Stimulated activated memory B cell treated with anti-CD40 and anti-IgM and Interleukin-4, amounts not matched to agents 10 μg/mL and 1 μg/mL and 100 μg/mL, for 72 hours (primary cell): ENCODE data around the gene DHH.

Source experiments
- ATAC-seq: fragments of 150-1000 bp; cut with Tn5 transposase; 2 replicates; pipeline ENCODE4 v1.10.0; 2021
- H3K27ac Mint-ChIP-seq: one replicate; pipeline ENCODE4 v1.8.0; 2022; ENCODE audit warnings: mild to moderate bottlenecking, mixed read lengths
- H3K27me3 Mint-ChIP-seq: one replicate; pipeline ENCODE4 v1.8.0; 2022; ENCODE audit warnings: mixed read lengths
- H3K36me3 Mint-ChIP-seq: one replicate; pipeline ENCODE4 v1.8.0; 2022; ENCODE audit warnings: mixed read lengths
- H3K4me1 Mint-ChIP-seq: one replicate; pipeline ENCODE4 v1.8.0; 2022; ENCODE audit warnings: mixed read lengths
- H3K4me3 Mint-ChIP-seq: one replicate; pipeline ENCODE4 v1.8.0; 2022; ENCODE audit warnings: mild to moderate bottlenecking, moderate library complexity, mixed read lengths
- H3K9me3 Mint-ChIP-seq: one replicate; pipeline ENCODE4 v1.8.0; 2022; ENCODE audit warnings: mixed read lengths

DHH gene

GRCh38 chr12:49038291-49038955 lies 56.2 kb downstream of the DHH start:
- Mint-ChIP-seq H3K36me3 (peaks cover 82% of the 10 kb centered on the region), H3K27ac (no peak overlapping the region), H3K9me3 (no peaks in the 10 kb centered on the region), H3K4me3 (no peak overlapping the region), H3K4me1 (peaks cover 6% of the 10 kb centered on the region), H3K27me3 (no peaks in the 10 kb centered on the region)
- ATAC-seq, result no peak

GRCh38 chr12:49037947-49038237 lies 56.7 kb downstream of the DHH start:
- no peak overlapping the region for H3K4me3 Mint-ChIP-seq
- peaks cover 80% of the 10 kb centered on the region for H3K36me3 Mint-ChIP-seq

GRCh38 chr12:49037111-49037946 lies 57.3 kb downstream of the DHH start:
- Mint-ChIP-seq H3K27ac (no peak overlapping the region), H3K27me3 (no peaks in the 10 kb centered on the region), H3K36me3 (peaks cover 75% of the 10 kb centered on the region), H3K9me3 (no peaks in the 10 kb centered on the region), H3K4me1 (peaks cover 6% of the 10 kb centered on the region), H3K4me3 (no peak overlapping the region)
- ATAC-seq, result no peak

More at GRCh38 chr12:49037947-49038237, 56.7 kb downstream of the DHH start:
- no peak for ATAC-seq
- Mint-ChIP-seq H3K9me3 (no peaks in the 10 kb centered on the region), H3K27me3 (no peaks in the 10 kb centered on the region), H3K4me1 (peaks cover 6% of the 10 kb centered on the region), H3K27ac (no peak overlapping the region)
